Esophagus muscularis mucosa (tissue), 4 donors: Measurements from ENCODE around the gene SHOC2.

Experiments
- CTCF ChIP-seq, 3 experiments: fragments of 200-600 bp in 2 of 3; fragments of 450-650 bp in 1 of 3; sonication (generic) in 2 of 3; IDR thresholded peaks; one replicate each; pipeline ENCODE4 v1.5.1; 2017 to 2019; ENCODE audit warnings: antibody characterized with exemption in 3 of 3, mild to moderate bottlenecking in 2 of 3, moderate library complexity in 1 of 3
- EP300 ChIP-seq: sonication (generic); formaldehyde crosslinking; IDR thresholded peaks from one replicate; pipeline ENCODE4 v1.6.1; 2017; ENCODE audit warnings: antibody characterized with exemption
- POLR2A ChIP-seq: fragments of 450-650 bp; IDR thresholded peaks from one replicate; pipeline ENCODE4 v1.6.1; 2017; ENCODE audit warnings: antibody characterized with exemption, moderate library complexity, mild to moderate bottlenecking, low read depth

- TF ChIP-seq CTCF (IDR thresholded peaks at IDR 0.05) (no peak), EP300 (no peak), POLR2A (no peak)
These were observed 21.0 kb upstream of the SHOC2 start for GRCh38 chr10:110898391-110898790.
